Stimulated activated naive CD4-positive, alpha-beta T cell treated with Interleukin-2 at 50 U/mL for 16 hours (primary cell): Measurements from ENCODE around the gene SLC9A4.

Experiments
- DNase-seq: peaks from one replicate; lab custom pipeline; 2025; lab: John Stamatoyannopoulos, UW

SLC9A4 gene

GRCh38 chr2:102473020-102473419 is at the start of gene SLC9A4:
TSS of gene SLC9A4 (plus strand) at chr2:102473226. CDS start at chr2:102473760, 534 bp downstream.
- peak; percentile 16 for DNase-seq

GRCh38 chr2:102423368-102423767 is 49.7 kb upstream of the SLC9A4 start:
- DNase-seq: no peak

GRCh38 chr2:102424754-102425153 is 48.3 kb upstream of the SLC9A4 start:
- DNase-seq: no peak

- DNase-seq: no peak
Measured at GRCh38 chr2:102425441-102426132, 47.4 kb upstream of the SLC9A4 start.

GRCh38 chr2:102427249-102427648 is 45.8 kb upstream of the SLC9A4 start:
- no peak for DNase-seq

GRCh38 chr2:102428573-102428972 is 44.5 kb upstream of the SLC9A4 start:
- no peak for DNase-seq

- no peak for DNase-seq
Measured at GRCh38 chr2:102432386-102432785, 40.6 kb upstream of the SLC9A4 start.

GRCh38 chr2:102433973-102434654 is 38.9 kb upstream of the SLC9A4 start:
- DNase-seq: no peak

GRCh38 chr2:102434655-102435381 is 38.2 kb upstream of the SLC9A4 start:
- DNase-seq: no peak

- DNase-seq: no peak
Measured at GRCh38 chr2:102435741-102436140, 37.3 kb upstream of the SLC9A4 start.

- DNase-seq: peak; percentile 15
Measured at GRCh38 chr2:102436323-102436722, 36.7 kb upstream of the SLC9A4 start.

- DNase-seq: no peak
Measured at GRCh38 chr2:102437122-102437521, 35.9 kb upstream of the SLC9A4 start.

GRCh38 chr2:102438111-102438510 is 34.9 kb upstream of the SLC9A4 start:
- no peak for DNase-seq

GRCh38 chr2:102438578-102438977 is 34.4 kb upstream of the SLC9A4 start:
- DNase-seq: no peak

- no peak for DNase-seq
Measured at GRCh38 chr2:102439065-102439695, 33.8 kb upstream of the SLC9A4 start.

- peak; percentile 12 for DNase-seq
Measured at GRCh38 chr2:102442967-102443828, 29.8 kb upstream of the SLC9A4 start.

GRCh38 chr2:102444233-102444632 is 28.8 kb upstream of the SLC9A4 start:
- DNase-seq: no peak

- DNase-seq: no peak
Measured at GRCh38 chr2:102446936-102447335, 26.1 kb upstream of the SLC9A4 start.

- DNase-seq: peak; percentile 48
Measured at GRCh38 chr2:102449370-102449974, 23.6 kb upstream of the SLC9A4 start.

GRCh38 chr2:102451968-102452367 is 21.1 kb upstream of the SLC9A4 start:
- DNase-seq: no peak

GRCh38 chr2:102453501-102453900 is 19.5 kb upstream of the SLC9A4 start:
- DNase-seq: no peak
